ENCODE data around the gene MPZL2. TPM values are rescaled to one million over a fixed set of nuclear protein-coding genes. Genes with fewer than 3 reads are reported as not detected.

MPZL2 gene
- total RNA-seq, 1 experiment from 2014 or later, result 1.8 TPM

DNA sequence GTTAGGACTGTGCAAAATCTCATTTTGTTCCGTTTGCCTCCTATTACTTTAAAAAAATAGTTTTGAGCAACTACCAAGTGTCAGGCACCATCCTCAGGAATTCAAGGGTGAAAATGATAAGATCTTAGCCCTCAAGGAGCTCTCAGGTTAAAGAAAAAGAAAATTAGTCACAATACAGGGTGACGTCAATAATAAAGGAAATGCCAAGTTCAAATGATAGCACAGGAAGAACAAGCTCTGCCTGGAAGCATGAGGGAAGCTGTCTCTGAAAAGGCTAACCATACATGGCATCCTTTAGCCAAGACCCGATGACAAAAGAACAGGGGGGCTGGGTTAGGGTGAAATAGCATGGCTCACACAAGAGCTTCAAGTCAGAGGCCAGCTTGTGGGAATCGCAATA is 11.1 kb upstream of the MPZL2 start:
- in situ Hi-C loops (cut with HindIII; ENCODE audit: low pct_unique_long_range_greater_than_20kb, low sequenced_read_pairs) (no loop called here), intact Hi-C loops (cut with micrococcal nuclease; ENCODE audit: unreplicated experiment) (no loop called here)
- Histone ChIP-seq H3K4me3 (ENCODE audit: low read depth in 2 of 2, low read length in 2 of 2) (no peak overlapping the region), H3K36me3 (ENCODE audit: control insufficient read depth, insufficient read depth, low read length) (no peaks in the 10 kb centered on the region), H3K27me3 (ENCODE audit: control insufficient read depth, insufficient read depth, low read length) (no peaks in the 10 kb centered on the region), H3K4me1 (ENCODE audit: control insufficient read depth, insufficient read depth, low read length) (no peaks in the 10 kb centered on the region), H3K27ac (ENCODE audit: low read length) (no peak overlapping the region), H3K9me3 (ENCODE audit: control insufficient read depth, insufficient read depth, low read depth, low read length) (no peaks in the 10 kb centered on the region)
- ATAC-seq (no peak), DNase-seq (ENCODE audit: low read depth, low spot score) (no peak)
- ChIA-PET POLR2A (no interaction called here), CTCF (no interaction called here)
- no TSS peak for BruUV-seq (replicated peaks)
- TF ChIP-seq SIN3A (IDR thresholded peaks at IDR 0.05; ENCODE audit: borderline replicate concordance, insufficient read depth, low read depth, low read length) (no peak), POLR2AphosphoS5 (IDR thresholded peaks at IDR 0.05; ENCODE audit: low read depth, low read length) (no peak), TCF7L2 (IDR thresholded peaks at IDR 0.05; ENCODE audit: low read depth, low read length) (no peak)
- TF ChIP-seq, protein P1, sequence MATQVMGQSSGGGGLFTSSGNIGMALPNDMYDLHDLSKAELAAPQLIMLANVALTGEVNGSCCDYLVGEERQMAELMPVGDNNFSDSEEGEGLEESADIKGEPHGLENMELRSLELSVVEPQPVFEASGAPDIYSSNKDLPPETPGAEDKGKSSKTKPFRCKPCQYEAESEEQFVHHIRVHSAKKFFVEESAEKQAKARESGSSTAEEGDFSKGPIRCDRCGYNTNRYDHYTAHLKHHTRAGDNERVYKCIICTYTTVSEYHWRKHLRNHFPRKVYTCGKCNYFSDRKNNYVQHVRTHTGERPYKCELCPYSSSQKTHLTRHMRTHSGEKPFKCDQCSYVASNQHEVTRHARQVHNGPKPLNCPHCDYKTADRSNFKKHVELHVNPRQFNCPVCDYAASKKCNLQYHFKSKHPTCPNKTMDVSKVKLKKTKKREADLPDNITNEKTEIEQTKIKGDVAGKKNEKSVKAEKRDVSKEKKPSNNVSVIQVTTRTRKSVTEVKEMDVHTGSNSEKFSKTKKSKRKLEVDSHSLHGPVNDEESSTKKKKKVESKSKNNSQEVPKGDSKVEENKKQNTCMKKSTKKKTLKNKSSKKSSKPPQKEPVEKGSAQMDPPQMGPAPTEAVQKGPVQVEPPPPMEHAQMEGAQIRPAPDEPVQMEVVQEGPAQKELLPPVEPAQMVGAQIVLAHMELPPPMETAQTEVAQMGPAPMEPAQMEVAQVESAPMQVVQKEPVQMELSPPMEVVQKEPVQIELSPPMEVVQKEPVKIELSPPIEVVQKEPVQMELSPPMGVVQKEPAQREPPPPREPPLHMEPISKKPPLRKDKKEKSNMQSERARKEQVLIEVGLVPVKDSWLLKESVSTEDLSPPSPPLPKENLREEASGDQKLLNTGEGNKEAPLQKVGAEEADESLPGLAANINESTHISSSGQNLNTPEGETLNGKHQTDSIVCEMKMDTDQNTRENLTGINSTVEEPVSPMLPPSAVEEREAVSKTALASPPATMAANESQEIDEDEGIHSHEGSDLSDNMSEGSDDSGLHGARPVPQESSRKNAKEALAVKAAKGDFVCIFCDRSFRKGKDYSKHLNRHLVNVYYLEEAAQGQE (IDR thresholded peaks at IDR 0.05; ENCODE audit: insufficient read depth in 1 of 2, low read depth in 2 of 2, low read length in 1 of 2), result no peak
- TF ChIP-seq, protein P2, sequence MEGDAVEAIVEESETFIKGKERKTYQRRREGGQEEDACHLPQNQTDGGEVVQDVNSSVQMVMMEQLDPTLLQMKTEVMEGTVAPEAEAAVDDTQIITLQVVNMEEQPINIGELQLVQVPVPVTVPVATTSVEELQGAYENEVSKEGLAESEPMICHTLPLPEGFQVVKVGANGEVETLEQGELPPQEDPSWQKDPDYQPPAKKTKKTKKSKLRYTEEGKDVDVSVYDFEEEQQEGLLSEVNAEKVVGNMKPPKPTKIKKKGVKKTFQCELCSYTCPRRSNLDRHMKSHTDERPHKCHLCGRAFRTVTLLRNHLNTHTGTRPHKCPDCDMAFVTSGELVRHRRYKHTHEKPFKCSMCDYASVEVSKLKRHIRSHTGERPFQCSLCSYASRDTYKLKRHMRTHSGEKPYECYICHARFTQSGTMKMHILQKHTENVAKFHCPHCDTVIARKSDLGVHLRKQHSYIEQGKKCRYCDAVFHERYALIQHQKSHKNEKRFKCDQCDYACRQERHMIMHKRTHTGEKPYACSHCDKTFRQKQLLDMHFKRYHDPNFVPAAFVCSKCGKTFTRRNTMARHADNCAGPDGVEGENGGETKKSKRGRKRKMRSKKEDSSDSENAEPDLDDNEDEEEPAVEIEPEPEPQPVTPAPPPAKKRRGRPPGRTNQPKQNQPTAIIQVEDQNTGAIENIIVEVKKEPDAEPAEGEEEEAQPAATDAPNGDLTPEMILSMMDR (IDR thresholded peaks at IDR 0.05), result no peak

DNA sequence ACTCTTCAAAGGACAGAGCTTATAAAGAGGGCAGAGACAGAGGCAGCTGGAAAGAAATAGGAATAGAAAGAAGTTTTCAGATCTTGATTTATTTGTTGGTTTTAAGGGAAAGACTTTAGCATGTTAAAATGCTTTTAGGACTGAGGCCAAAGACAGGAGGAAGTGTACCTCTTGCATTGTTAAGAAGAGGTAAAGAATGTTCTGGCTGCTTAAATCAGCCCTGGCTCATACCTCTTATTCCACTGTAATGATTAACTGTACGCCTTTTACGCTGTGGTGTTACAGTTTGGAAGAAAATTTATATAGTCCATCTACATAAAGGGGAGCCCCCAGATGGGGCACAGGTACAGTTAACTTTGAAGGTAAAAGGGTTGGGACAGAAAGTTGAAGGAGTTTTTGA is 10.1 kb upstream of the MPZL2 start:
- Histone ChIP-seq H3K9me3 (ENCODE audit: control insufficient read depth, insufficient read depth, low read depth, low read length) (no peaks in the 10 kb centered on the region), H3K4me3 (ENCODE audit: low read depth in 2 of 2, low read length in 2 of 2) (no peak overlapping the region), H3K27ac (ENCODE audit: low read length) (no peak overlapping the region), H3K4me1 (ENCODE audit: control insufficient read depth, insufficient read depth, low read length) (no peaks in the 10 kb centered on the region), H3K36me3 (ENCODE audit: control insufficient read depth, insufficient read depth, low read length) (no peaks in the 10 kb centered on the region), H3K27me3 (ENCODE audit: control insufficient read depth, insufficient read depth, low read length) (peaks cover 4% of the 10 kb centered on the region; the same call in 1 of the 2 replicates)
- no TSS peak for BruUV-seq (replicated peaks)
- CTCF ChIA-PET, result no interaction called here
- DNase-seq (ENCODE audit: low read depth, low spot score), result no peak
- ATAC-seq, result no peak
- POLR2A ChIA-PET, result interaction anchor here (0.7 kb wide), 1 partner anchor 143 kb away, joined by 3 read pairs; no protein-coding TSS in a partner anchor
- in situ Hi-C loops (cut with HindIII; ENCODE audit: low pct_unique_long_range_greater_than_20kb, low sequenced_read_pairs), result no loop called here
- intact Hi-C loops (cut with micrococcal nuclease; ENCODE audit: unreplicated experiment), result no loop called here
- TF ChIP-seq, protein P1 (IDR thresholded peaks at IDR 0.05; ENCODE audit: insufficient read depth in 1 of 2, low read depth in 2 of 2, low read length in 1 of 2), result no peak
- no peak for TF ChIP-seq TCF7L2 (IDR thresholded peaks at IDR 0.05; ENCODE audit: low read depth, low read length)
- no peak for TF ChIP-seq POLR2AphosphoS5 (IDR thresholded peaks at IDR 0.05; ENCODE audit: low read depth, low read length)
- TF ChIP-seq, protein P2 (IDR thresholded peaks at IDR 0.05), result no peak
- no peak for TF ChIP-seq SIN3A (IDR thresholded peaks at IDR 0.05; ENCODE audit: borderline replicate concordance, insufficient read depth, low read depth, low read length)

All from Panc1 (cell line).